NCI-H1105 (cell line): ENCODE measurements around the gene CBFA2T3.

Source experiments
- DNase-seq: peaks from one replicate; lab custom pipeline; 2025; lab: John Stamatoyannopoulos, UW

CBFA2T3 gene

GRCh38 chr16:88939245-88939971 is 37.6 kb downstream of the CBFA2T3 start:
- no peak for DNase-seq

- no peak for DNase-seq
Measured at GRCh38 chr16:88938777-88939244, 38.2 kb downstream of the CBFA2T3 start.

GRCh38 chr16:88938119-88938776 is 38.8 kb downstream of the CBFA2T3 start:
- DNase-seq: no peak

- DNase-seq: no peak
Measured at GRCh38 chr16:88937206-88937621, 39.8 kb downstream of the CBFA2T3 start.

DNA sequence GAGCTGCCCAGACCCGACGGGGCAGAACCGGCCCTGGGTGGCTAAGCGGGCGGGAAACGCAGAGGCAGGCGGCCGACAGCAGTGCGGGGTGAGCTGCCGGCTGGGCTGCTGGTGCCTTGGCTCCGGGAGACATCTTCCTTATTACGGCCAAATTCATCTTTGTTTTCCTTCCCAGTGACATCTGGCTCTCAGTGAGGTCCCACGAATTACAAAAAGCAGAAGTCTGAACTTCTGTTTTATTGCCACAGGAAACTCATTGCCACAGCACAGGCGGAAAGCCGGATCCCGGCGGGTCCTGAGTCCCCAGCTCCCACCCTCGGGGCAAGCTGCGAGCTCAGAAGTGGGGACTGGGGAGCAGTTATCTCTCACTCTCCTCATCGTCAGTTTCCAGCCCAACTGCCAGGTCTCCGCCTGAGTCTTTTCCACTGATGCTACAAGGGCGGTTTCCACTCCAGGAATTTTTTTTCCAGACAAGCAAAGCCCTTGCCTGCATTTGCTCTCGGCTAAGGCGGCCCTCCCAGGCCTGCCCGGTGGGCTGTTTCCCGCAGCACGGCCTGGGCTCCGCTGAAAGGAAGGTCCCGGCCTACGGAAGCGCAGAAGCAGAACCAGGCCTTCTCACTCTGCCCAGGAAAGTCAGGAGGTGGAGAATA is 40.3 kb downstream of the CBFA2T3 start:
- DNase-seq: no peak

- DNase-seq: no peak
Measured at GRCh38 chr16:88936008-88936555, 40.9 kb downstream of the CBFA2T3 start.

- DNase-seq: no peak
Measured at GRCh38 chr16:88934066-88934667, 42.8 kb downstream of the CBFA2T3 start.

DNA sequence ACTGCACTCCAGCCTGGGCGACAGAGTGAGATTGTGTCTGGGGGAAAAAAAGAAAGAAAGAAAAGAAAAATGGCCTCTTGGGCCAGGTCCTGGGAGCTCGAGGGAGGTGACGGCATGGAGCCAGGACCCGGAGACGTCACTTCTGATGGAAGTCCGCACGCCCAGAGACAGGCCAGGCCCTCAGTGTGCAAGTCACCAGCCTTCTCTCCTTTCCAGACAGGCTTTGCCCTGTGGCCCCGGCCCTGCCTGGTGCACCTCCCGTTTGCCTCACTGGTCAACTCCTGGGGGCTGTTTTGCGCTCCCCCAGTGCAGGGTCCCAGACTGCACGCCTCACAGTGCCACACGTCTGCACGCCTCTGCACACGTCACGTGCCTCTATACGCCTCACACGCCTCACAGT is 44.1 kb downstream of the CBFA2T3 start:
- no peak for DNase-seq

DNA sequence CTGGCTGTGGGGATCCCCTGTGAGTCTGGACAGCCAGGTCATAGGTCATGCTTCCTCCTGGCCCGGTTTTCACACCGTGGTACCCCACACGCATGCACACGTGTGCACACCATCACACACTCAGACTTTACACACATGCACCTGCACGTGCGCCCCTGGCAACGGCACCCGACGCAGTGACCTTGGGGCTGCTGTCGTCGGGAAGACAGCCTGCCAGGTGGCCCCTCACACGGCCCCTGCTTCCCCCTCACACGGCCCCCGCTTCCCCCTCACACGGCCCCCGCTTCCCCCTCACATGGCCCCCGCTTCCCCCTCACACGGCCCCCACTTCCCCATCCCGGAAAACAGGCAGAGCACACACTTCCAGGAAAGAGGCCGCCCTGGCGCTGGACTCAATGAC is 45.1 kb downstream of the CBFA2T3 start:
- DNase-seq: no peak

- no peak for DNase-seq
Measured at GRCh38 chr16:88931373-88931900, 45.6 kb downstream of the CBFA2T3 start.

DNA sequence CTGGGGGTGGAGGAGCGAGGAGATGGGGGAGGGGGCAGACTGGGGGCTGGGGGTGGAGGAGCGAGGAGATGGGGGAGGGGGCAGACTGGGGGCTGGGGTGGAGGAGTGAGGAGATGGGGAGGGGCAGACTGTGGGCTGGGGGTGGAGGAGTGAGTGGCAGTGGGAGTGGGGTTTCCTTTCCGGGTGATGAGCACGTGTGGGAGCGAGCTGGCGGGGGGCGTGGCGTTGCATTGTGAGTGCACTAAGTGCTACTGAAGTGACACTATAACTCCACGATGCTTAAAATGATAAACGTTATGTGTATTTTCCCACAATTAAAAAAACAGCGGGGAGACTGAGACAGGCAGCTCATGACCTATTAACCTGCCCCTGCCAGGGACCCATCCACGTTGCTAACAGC is 46.3 kb downstream of the CBFA2T3 start:
- no peak for DNase-seq

GRCh38 chr16:88929091-88929445 is 47.9 kb downstream of the CBFA2T3 start:
- no peak for DNase-seq

DNA sequence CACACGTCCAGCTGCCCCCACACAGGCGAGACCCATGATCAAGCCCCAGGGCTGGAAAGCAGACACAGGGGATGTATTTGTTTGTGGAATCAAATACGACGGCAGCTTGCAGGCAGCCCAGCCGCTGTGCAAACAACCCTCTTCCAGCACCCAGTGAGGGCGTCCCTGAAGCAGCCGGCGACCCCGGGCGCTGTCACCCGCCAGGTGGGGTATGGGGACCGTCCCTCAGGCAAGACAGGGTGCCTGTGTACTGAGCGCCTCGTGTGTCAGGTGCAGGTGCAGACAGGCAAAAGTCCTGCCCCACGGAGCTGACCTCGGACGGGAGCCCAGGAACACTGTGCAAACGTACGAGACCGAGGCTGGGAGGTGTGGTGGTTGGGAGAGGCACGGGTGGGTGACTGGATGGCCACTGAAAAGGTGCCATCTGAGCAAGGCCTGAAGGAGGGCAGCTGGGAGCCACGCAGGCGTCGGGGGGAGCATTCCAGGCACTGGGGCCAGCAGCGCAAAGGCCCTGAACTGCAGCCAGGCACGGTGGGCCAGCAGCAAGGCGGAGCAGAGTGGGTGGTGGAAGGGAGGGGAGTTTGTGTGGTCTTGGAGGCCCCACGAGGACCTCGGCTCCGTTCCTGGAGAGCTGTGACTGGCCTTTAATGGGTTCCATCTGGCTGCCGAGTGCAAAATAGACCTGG is 48.5 kb downstream of the CBFA2T3 start:
- DNase-seq: no peak

GRCh38 chr16:88927661-88928060 is 49.3 kb downstream of the CBFA2T3 start:
- no peak for DNase-seq

GRCh38 chr16:88927010-88927409 is 50.0 kb downstream of the CBFA2T3 start:
- no peak for DNase-seq

DNA sequence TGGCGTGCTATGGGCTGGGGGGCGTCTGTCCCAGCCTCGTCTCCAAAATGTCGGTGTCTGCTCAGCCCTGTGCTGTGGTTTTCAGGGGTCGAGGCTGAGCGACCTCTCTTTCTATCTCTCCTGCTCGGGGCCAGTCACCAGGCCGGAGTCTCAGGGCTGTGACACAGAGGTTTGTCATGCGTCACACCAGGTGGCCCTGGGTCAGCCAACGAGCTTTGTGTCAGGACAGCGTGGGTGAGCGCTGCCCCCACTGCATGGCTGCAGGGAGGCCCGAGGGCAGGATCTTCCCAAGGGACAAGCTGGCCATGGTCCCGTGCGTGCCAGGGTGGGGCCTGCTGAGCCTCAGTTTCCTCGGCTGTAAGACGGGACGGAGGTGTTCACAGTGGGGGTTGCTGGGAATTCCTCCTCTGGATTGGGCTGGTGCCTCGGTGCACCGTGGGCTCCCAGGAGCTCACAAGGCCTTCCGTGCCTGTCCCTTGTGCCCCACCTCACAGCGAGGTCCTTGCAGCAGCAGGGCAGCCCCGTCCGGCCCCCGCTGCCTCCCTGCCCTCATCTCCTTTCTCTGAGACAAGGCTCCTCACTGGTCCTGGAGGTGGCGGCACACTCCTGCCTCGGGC is 50.5 kb downstream of the CBFA2T3 start:
- DNase-seq: no peak

GRCh38 chr16:88925540-88925887 is 51.5 kb downstream of the CBFA2T3 start:
- DNase-seq: no peak

DNA sequence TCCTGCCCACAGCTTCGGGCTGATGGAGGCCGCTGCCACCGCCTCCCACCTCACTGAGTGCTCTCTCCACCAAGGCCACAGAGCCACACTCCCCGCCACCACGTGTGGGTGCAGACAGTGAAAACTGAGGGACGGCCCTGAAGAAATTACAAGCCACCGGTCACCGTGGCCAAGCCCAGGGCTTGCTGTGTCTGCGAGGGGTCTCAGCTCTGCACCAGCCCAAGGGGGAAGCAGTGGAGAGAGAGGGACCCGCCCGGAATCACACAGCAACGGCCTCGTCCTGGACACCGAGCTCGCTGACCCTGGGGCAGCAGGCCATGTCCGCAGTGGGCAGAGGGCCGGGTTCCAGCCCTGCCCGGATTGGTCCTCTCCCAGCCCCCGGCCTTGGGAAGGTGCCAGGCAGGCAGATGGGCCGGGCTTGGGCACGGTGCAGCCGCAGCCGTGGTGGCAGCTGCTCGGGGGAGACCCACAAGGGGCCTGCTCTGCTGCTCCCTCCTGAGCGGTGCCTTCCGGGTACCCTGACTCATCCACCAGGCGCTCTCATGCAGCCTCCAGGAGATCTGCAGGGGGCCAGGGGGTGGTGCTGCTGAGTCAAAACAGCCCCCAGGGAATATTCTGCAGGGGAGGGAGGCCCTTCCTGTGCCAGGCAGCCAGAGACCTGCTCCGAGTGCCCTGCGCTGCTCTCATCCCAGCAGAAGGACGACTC is 52.0 kb downstream of the CBFA2T3 start:
- no peak for DNase-seq

- DNase-seq: no peak
Measured at GRCh38 chr16:88923926-88924833, 52.8 kb downstream of the CBFA2T3 start.

DNA sequence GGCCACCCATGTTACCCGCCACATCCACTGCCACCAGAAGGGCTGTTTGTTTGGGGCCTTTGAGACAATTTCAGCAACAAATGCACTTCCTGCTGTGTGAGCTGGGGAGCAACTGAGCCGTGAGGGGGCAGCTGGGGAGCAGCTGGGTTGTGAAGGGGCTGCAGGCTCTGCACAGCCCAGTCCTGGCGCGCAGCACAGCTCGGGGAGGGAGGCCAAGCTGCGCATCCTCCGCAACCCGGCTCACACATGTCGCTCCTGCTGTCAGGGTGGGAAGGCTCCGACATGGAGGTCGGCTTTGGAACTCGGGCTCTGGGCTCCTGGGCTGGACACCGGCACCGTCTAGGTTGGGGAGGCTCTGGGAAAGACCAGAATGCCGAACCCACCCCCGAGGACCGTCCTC is 53.6 kb downstream of the CBFA2T3 start:
- no peak for DNase-seq
